ENCODE data around the gene TEX38. TPM values are rescaled to one million over a fixed set of nuclear protein-coding genes. Genes with fewer than 3 reads are reported as not detected.
A peak's percentile ranks its signal among the peaks of the same experiment; 100 is the strongest.
"Not testable (repeated sequence)": the region's sequence is repeated elsewhere in the genome, so short reads cannot be mapped to it uniquely, and the experiment has no call there.

The TEX38 gene
- not detected in 2 replicates for total RNA-seq

DNA sequence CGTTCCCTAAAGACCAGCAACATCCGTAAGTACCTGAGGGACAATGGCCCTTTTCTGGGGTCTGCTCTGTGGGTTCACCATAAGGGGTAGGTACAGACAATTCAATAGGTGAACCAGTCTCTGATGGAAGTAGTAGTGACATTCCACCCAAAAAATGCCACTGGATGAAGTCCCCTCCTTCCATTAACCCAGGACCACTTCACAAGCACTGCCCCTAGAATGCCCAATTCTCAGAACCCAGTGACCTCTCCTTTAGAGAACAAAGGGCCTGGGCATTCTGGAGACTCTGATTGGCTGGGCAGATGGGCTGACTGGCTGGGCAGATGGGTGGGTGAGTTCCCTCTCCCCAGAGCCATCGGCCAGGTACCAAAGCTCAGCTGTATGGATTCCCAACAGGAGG lies at the start of gene TEX38:
Gene TEX38, plus strand, starts transcription at position 301 of the 400 bp plus-strand sequence. Its CDS starts 81 bp downstream, at position 382.
- DNase-seq (ENCODE audit: low read depth in 2 of 2) = no peak

DNA sequence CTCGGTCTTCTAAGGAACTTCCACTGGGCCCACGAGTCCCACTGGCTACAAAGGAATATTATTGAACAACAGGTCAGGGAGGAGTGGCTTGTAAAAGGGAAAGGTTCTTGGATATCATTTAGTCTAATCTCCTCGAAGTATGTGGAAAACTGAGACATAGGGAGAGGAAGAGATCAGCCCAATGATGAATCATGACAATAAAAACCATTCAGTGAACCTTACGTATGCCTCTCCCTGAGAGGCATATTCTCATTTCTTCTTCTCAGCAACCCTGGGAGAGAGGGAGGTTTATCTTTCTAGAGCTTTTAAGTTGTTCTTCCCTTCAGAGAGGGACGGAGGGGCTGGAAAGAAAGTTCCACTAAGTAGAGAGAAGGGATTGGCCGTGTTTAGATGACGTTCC lies 49.7 kb upstream of the TEX38 start:
- DNase-seq (ENCODE audit: low read depth in 2 of 2) = no peak

GRCh38 chr1:46622344-46622743 lies 49.3 kb upstream of the TEX38 start:
- peak; percentile 30 to 49 for DNase-seq (ENCODE audit: low read depth in 2 of 2)

DNA sequence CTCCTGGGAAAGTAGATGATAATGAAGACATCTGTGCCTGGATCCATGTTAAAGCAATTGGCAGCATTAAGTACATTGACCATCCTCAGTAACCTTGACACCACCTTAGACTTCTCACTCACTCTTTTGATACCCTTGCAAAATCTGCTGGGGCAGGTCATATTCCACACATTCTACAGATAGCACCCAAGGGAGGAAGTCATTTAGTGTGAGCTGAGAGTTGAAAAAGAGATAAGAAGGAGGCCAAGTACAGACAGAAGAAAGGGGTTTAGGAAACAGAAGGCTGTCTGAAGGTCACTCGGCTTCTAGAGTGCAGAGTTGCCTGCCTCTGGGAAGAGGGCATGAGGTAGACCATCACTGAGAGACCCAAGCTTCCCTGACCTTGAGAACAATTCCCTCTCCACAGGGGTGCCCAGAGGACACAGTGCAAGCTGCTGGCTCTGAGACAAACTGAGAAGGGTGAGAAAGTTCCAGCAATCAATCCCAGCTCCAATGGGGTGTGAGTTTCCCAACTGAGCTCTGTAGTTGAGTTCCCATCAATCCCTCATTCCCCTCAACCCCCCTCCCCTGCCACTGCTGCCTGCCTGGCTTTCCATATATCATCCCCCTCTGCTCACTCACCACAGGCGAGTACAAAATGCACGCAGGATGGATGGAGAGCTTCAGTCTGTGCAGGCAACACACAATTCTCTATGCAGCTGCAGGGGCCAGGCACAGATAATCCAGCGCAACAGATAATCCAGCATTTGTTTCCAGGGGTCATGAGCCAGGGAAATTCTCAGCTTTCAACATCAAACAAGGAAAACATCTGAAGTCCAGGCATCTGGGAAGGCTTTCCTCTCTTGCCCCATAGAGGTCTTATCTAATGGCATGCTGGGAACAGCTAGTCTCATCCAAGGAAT lies 47.7 kb upstream of the TEX38 start:
- DNase-seq (ENCODE audit: low read depth in 2 of 2) = no peak

- no peak for DNase-seq (ENCODE audit: low read depth in 2 of 2)
These were observed 40.9 kb upstream of the TEX38 start for GRCh38 chr1:46630719-46631118.

GRCh38 chr1:46635205-46635604 lies 36.4 kb upstream of the TEX38 start:
- no peak for DNase-seq (ENCODE audit: low read depth in 2 of 2)

GRCh38 chr1:46637444-46638083 lies 34.1 kb upstream of the TEX38 start:
- no peak for DNase-seq (ENCODE audit: low read depth in 2 of 2)

DNA sequence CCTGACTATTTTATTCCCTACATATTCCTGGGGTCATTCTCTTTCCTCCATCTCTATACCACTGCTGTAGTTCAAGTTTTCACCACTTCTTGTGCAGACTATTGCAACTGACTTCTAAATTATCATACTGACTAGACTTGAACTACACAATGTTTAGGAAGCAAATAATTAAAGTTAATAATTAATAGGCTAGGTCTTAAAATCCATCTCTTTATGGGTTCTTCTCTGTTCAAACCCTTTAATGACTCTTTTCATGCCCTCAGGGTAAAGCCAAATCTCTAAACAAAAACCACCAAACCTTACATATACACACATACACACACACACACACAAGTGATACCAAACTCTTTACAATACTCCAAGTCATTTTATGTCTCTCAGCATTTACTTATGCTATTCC lies 32.7 kb upstream of the TEX38 start:
- DNase-seq (ENCODE audit: low read depth in 2 of 2) = no peak

DNA sequence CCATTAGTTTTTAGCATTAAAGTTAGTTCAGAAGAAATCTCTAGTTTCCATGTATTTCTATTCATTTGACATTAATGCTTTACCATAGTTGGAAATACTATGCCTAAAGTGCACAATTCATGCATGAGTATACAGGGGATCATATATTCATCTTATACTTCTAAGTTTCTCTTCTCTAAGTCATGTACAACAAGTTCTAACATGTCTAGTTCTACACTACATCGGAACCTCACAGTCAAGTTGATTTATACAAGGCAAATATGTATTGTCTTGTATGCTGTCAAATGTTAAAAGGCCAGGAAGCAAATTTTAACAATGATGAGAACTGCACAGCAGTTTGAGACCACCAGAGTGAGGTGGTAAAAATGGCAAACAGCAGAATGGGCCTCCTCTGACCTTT lies 32.1 kb upstream of the TEX38 start:
- DNase-seq (ENCODE audit: low read depth in 2 of 2) = no peak

GRCh38 chr1:46642115-46642680 lies 29.5 kb upstream of the TEX38 start:
- no peak for DNase-seq (ENCODE audit: low read depth in 2 of 2)

GRCh38 chr1:46643368-46643775 lies 28.3 kb upstream of the TEX38 start:
- peak in 1 of 2 donors; percentile 75 for DNase-seq (ENCODE audit: low read depth in 2 of 2)

DNA sequence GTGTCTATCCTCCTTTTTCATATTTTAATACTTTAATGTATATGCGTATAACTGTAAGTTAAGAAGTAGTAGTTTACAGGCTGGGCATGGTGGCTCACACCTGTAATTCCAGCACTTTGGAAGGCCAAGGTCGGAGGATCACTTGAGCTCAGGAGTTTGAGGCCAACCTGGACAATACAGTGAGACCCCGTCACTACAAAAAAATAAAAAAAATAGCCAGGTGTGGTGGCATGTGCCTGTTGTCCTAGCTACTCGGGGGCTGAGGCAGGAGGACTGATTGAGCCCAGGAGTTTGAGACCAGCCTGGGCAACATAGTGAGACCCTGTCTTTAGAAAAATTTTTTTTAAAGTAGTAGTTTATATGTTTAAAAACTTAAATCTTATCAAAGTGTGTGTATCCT lies 25.8 kb upstream of the TEX38 start:
- no peak for DNase-seq (ENCODE audit: low read depth in 2 of 2)

GRCh38 chr1:46646331-46646730 lies 25.3 kb upstream of the TEX38 start:
- DNase-seq (ENCODE audit: low read depth in 2 of 2) = no peak

GRCh38 chr1:46646844-46647243 lies 24.8 kb upstream of the TEX38 start:
- no peak for DNase-seq (ENCODE audit: low read depth in 2 of 2)

DNA sequence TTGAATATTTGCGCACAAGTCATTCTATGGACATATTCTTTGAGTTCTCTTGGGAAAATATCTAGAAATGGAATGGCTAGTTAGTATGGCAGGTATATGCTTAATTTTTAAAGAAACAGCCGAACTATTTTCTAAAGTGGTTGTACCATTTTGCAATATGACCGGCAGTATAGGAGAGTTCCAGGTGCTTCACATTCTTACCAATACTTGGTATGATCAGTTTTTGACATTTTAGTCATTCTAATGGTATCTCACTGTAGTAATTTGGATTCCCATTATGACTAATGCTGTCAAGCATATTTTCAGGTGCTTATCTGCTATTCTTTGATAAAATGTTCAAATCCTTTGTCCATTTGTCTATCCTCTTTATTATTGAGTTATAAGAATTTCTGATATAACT lies 24.0 kb upstream of the TEX38 start:
- no peak for DNase-seq (ENCODE audit: low read depth in 2 of 2)

GRCh38 chr1:46649764-46650163 lies 21.9 kb upstream of the TEX38 start:
- DNase-seq (ENCODE audit: low read depth in 2 of 2) = no peak

DNA sequence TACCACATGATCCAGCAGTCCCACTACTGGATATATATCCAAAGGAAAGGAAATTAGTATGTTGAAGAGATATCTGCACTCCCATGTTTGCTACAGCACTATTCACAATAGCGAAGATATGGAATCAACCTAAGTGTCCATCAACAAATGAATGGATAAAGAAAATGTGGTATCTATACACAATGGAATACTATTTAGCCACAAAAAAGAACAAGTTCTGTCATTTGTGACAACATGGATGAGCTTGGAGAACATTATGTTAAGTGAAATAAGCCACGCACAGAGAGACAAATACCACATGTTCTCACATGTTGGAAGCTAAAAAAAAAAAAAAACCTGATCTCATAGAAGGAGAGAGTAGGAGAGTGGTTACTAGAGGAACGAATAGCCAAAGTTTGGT lies 21.2 kb upstream of the TEX38 start:
- DNase-seq (ENCODE audit: low read depth in 2 of 2) = no peak

DNA sequence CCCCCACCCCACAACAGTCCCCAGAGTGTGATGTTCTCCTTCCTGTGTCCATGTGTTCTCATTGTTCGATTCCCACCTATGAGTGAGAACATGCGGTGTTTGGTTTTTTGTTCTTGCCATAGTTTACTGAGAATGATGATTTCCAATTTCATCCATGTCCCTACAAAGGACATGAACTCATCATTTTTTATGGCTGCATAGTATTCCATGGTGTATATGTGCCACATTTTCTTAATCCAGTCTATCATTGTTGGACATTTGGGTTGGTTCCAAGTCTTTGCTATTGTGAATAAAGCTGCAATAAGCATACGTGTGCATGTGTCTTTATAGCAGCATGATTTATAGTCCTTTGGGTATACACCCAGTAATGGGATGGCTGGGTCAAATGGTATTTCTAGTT lies 20.5 kb upstream of the TEX38 start:
- not testable (repeated sequence) for DNase-seq (ENCODE audit: low read depth in 2 of 2)

DNA sequence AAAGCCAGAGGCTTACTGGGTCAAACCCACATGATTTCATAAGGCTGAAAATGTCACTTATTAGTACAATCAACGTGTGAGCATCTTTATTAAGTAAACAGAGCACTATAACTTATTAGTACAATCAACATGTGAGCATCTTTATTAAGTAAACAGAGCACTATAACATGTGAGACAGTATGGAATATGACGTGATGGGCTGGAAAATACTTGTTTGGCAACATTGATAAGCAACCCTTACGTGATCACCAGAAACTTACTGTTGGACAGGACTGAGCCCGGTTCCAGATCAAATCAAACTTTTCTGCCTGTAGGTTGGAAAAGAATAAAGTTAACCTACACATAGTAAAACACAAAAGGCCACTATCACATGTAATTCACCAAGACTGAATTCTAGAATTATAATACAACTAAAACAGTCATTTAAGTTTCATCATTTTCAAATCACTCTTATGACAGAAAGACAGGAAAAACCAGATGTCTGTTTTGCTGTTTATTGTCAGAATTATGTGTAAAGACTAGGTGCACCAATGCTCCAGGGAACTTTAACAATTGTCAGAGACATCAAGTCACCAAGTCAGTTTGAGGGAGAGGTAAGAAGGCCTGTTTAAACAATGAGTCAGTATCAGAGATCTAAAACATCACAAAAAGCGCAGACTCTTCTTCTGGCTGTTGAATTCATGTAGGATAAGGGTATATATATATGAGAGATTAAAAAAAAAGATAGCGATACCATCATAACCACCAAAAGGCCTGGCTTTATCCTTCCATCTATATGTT lies 19.1 kb upstream of the TEX38 start:
- no peak for DNase-seq (ENCODE audit: low read depth in 2 of 2)

DNA sequence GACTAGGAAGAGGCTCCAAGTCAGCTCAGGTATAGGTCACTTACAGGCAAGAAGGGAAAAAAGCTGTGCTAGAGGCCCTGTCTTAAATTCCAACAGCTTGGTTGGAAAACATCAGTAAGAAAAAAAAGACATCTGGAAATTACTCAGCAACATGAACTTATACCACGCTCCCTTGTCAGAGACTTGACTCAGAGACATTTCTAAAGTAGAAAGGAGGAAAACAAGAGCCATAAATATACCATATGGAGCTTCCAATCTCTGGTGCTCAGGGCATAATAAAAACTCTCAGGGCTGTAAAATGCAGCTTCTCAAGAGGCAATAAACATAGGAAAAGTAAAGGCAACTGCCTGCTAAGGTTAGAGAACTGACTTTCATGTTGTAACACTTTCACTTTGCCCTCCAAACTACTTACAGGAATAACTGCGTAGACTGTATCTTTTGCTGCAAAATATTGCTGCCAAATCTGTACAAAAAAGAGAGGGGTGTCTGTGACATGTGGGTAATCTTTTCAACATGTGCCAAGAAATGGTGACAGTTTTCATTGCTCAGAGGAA lies 18.2 kb upstream of the TEX38 start:
- no peak for DNase-seq (ENCODE audit: low read depth in 2 of 2)

GRCh38 chr1:46654012-46654411 lies 17.6 kb upstream of the TEX38 start:
- DNase-seq (ENCODE audit: low read depth in 2 of 2) = no peak

Data from dermis microvascular lymphatic vessel endothelial cell (primary cell).